Measurements from ENCODE around the gene INO80C.

GRCh38 chr18:35484034-35484433 lies 13.7 kb downstream of the INO80C start:
- TF ChIP-seq CTCF (IDR thresholded peaks at IDR 0.05; ENCODE audit: low read depth, low read length, poor library complexity, severe bottlenecking) (no peak), EZH2phosphoT487 (IDR thresholded peaks at IDR 0.05; ENCODE audit: borderline replicate concordance, low read length) (no peak)
